GM21737 (cell line): ENCODE data around the gene CLIP3.

Experiments
- ATAC-seq: cut with Tn5 transposase; IDR thresholded peaks from one replicate; pipeline ENCODE4 v1.9.1; 2021; ENCODE audit warnings: mild to moderate bottlenecking, moderate library complexity; ENCODE audit not compliant: unreplicated experiment

CLIP3 gene

DNA sequence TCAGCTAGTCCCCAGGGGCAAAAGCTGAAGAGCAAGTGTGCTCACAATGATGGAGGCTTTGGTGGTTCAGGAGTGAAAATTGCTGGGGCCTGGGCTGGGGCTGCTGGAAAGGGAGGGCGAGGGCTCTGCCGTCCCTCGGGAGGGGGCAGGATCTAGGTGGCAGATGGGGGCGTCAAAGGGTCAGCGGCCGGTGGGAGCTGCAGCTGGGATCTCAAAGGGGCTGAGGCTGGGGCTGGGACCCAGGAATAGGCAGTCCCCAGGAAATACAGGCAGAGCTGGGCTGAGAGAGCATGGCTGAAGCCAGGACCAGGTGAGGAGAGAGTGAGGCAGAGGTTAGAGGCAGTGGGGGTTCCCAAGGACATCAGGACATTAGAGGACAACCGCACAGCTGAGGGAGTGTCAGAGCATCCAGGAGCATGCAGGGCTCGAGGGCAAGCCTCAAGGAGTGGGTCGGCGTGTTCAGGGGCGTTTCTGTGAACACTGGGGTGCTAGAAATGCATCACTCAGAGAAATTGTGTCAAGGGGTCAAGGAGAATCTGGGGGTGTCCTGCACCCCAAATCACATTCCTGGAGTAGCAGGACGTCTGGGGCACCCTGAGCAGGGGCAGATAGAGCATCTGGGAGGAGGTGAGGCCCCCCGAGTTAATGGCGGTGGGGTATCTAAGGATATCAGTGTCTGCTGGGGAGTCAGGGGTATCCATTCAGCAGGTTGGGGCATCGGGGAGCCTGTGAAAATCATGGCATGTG is 22.9 kb downstream of the CLIP3 start:
- ATAC-seq, result no peak

DNA sequence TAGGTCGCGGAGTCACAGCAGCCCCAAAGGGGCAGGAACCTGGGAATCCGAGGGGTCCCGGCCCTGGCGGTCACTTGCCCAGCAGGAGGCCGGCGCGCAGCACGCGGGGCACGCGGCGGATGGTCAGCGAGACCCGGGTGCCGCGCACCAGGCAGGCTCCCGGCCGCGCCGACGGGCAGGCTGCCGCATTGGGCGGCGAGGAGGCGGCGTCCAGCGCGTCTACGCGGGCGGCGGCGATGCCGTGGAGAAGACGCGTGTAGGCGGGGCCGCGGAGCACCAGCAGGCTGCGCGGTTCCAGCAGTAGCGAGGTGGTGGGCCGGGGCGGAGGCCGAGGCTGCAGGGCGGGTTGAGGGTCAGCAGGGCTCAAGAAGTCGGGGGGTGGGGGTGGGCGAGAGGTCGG is 23.5 kb downstream of the CLIP3 start:
- no peak for ATAC-seq

- no peak for ATAC-seq
These were observed 24.2 kb downstream of the CLIP3 start, which contains the start of gene SYNE4 for GRCh38 chr19:36008336-36008978. TSS of gene SYNE4 (minus strand) at chr19:36008813. CDS start at chr19:36008681, 132 bp downstream.

- ATAC-seq, result no peak
These were observed 25.7 kb downstream of the CLIP3 start for GRCh38 chr19:36006955-36007354.

DNA sequence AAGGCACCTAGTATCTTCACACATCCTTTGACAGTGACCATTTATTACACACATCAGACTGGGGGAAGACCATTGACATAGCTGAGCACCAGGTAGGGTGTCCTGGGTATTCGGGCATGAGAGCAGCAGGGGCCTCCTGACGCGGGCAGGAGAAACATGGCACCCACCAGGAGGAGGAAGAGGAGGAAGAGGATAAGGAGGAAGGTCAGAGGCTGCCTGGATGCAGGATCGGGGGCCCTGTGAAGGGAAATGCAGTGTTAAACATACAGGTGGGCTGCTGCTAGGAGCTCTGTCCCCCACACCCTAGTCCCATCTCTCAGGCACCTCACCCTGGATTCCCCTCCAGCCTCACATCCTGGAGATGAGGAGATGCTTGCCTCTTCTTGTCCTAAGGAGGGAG is 29.4 kb downstream of the CLIP3 start:
- ATAC-seq, result no peak

- no peak for ATAC-seq
These were observed 31.1 kb downstream of the CLIP3 start for GRCh38 chr19:36001605-36002004.

GRCh38 chr19:35996777-35997176 is 35.9 kb downstream of the CLIP3 start:
- no peak for ATAC-seq

- peak; percentile 78 for ATAC-seq
These were observed 37.4 kb downstream of the CLIP3 start, which contains the start of gene SDHAF1 for GRCh38 chr19:35995048-35995993. TSS of gene SDHAF1 (plus strand) at chr19:35995188. CDS start at chr19:35995275, 87 bp downstream.

GRCh38 chr19:35993923-35994598 is 38.6 kb downstream of the CLIP3 start:
- no peak for ATAC-seq

DNA sequence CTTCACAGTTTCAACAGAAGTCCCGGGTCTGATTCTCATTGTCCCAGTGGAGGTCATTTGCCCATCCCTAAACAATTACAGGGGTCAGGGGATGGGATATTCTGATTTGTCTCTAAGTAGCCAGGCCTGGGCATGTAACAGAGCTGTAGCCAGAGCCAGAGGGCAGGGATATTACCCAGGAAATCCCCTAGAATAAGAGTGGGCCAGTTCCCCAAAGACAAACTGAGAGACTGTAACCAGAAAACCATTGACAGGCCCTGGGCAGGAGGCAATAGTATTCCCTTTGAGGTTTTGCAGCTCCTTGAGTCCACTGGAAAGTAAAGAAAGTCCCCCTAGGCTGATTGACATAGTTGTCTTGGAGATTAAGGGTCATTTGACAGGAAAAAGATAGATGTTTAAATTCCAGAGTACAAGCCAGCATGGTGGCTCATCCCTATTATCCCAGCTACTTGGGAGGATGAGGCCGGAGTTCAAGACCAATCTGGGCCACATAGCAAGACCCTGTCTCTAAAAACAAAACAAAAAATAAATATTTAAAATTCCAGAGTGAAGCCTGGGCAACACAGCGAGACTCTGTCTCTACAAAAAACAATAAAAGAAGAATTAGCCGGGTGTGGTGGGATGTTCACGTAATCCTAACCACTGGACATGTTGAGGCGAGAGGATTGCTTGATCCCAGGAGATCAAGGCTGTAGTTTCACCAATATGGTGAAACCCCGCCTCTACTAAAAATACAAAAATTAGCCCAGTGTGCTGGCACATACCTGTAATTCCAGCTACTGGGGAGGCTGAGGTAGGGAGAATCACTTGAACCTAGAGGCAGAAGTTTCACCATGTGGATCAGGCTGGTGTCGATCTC is 39.5 kb downstream of the CLIP3 start:
- ATAC-seq, result no peak

- no peak for ATAC-seq
These were observed 40.8 kb downstream of the CLIP3 start for GRCh38 chr19:35991731-35992450.

DNA sequence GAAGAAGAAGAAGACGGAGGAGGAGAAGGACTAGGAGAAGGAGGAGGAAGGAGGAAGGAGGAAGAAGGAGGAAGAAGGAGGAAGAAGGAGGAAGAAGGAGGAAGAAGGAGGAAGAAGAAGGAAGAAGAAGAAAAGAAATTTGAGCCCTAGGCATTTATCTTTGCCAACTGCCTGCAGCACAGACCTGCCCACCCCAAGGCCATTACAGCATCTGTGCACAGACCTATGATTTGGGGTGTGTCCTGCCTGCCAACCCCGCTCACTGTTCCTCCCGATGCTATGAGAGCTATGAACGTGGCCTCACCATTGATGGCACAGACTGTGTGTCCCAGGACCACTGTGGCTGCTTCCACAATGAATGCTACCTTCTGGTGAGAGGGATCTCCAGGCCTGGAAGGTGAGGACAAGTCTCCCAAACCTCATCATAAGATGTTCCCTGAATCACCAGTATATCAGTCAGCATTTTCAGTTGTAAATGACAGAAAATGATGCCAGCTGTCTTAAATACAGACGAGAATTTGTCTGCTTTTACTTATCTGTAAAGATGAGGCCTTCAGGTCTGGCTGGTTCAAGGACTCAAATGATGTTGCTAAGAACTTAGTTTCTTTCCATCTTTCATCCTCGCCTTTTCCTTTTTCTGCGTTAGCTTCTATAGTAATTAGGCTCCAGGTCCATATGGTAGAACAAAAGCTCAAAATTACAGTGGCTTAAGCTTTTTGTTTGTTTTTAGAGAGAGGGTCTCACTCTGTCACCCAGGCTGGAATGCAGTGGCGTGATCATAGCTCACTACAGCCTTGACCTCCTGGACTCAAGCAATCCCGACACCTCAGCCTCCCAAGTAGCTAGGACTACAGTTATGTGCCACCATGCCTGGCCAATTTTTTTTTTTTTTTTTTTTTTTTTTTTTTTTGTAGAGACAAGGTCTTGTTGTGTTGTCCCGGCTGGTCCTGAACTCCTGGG is 41.6 kb downstream of the CLIP3 start:
- ATAC-seq, result no peak

GRCh38 chr19:35990156-35990555 is 42.5 kb downstream of the CLIP3 start:
- no peak for ATAC-seq

- no peak for ATAC-seq
These were observed 43.8 kb downstream of the CLIP3 start for GRCh38 chr19:35988824-35989223.

DNA sequence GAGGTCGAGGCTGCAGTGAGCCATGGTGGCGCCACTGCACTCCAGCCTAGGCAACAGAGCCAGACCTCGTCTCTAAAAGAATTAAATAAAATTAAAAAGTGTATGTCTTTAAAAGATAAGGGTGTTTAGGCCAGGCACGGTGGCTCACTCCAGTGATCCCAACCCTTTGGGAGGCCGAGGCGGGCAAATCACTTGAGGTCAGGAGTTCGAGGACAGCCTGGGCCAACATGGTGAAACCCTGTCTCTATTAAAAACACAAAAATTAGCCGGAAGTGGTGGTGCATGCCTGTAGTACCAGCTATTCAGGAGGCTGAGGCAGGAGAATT is 45.1 kb downstream of the CLIP3 start:
- ATAC-seq, result no peak

GRCh38 chr19:35986664-35987570 is 45.8 kb downstream of the CLIP3 start:
- ATAC-seq, result no peak

- no peak for ATAC-seq
These were observed 46.6 kb downstream of the CLIP3 start for GRCh38 chr19:35986111-35986510.
